ENCODE measurements around the gene ENDOU. TPM values are rescaled to one million over a fixed set of nuclear protein-coding genes. Genes with fewer than 3 reads are reported as not detected.

Gene ENDOU
- total RNA-seq, 1 experiment from 2014 or later: not detected

DNA sequence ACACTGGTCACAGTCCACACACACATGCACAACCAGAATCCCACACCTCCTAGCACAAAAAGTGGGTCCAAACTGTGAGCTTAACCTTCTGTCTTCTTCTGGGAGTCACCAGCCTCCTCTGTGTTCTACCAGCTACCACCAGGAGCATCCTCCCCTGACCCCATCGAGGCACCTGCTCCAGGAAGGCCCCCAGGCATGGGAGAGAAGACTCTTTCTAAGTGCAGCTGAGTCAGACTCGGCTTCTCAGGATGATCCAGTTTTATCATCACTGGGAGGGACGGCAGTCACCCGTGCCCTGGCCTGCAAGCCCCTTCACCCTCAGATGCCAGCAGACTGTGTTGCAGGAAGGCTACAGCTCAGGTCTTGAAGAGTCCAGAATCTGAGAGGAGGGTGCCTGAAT lies 7.9 kb upstream of the ENDOU start:
- H2AFZ ChIP-seq (ENCODE audit: low read depth, low read length, poor library complexity, severe bottlenecking): no peak overlapping the region
- DNase-seq (ENCODE audit: low read depth, low spot score): no peak
- no peak overlapping the region for H3K27ac ChIP-seq (ENCODE audit: low read depth, low read length)
- no peaks in the 10 kb centered on the region for H3K9me2 ChIP-seq (ENCODE audit: insufficient read depth)
- no peaks in the 10 kb centered on the region for H4K20me1 ChIP-seq (ENCODE audit: insufficient read depth)
- H3K4me3 ChIP-seq (replicated peaks in 1 of 2; ENCODE audit: low read depth in 1 of 2, low read length in 2 of 2): no peak overlapping the region
- no peaks in the 10 kb centered on the region for H3K36me3 ChIP-seq (ENCODE audit: control insufficient read depth in 1 of 2, insufficient read depth in 2 of 2, low read length in 2 of 2)
- no TSS peak for BruUV-seq (replicated peaks)
- intact Hi-C loops (cut with micrococcal nuclease): no loop called here
- ChIA-PET POLR2A (no interaction called here), RAD21 (ENCODE audit: low non-redundant PET in 1 of 2, low total read pairs in 2 of 2, uncharacterized antibody in 2 of 2, unreplicated experiment in 2 of 2) (no interaction called here), CTCF (interaction anchor here (0.9 to 3.3 kb wide), 2 partner anchors 10 to 46 kb away, joined by 3 to 21 read pairs; no protein-coding TSS in a partner anchor)
- TF ChIP-seq ZNF274 (IDR thresholded peaks at IDR 0.05; ENCODE audit: low read depth, low read length): no peak
- TF ChIP-seq YY1 (IDR thresholded peaks at IDR 0.05; ENCODE audit: extremely low read depth, insufficient replicate concordance, low read depth, low read length): no peak
- TF ChIP-seq, protein P1, sequence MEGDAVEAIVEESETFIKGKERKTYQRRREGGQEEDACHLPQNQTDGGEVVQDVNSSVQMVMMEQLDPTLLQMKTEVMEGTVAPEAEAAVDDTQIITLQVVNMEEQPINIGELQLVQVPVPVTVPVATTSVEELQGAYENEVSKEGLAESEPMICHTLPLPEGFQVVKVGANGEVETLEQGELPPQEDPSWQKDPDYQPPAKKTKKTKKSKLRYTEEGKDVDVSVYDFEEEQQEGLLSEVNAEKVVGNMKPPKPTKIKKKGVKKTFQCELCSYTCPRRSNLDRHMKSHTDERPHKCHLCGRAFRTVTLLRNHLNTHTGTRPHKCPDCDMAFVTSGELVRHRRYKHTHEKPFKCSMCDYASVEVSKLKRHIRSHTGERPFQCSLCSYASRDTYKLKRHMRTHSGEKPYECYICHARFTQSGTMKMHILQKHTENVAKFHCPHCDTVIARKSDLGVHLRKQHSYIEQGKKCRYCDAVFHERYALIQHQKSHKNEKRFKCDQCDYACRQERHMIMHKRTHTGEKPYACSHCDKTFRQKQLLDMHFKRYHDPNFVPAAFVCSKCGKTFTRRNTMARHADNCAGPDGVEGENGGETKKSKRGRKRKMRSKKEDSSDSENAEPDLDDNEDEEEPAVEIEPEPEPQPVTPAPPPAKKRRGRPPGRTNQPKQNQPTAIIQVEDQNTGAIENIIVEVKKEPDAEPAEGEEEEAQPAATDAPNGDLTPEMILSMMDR (IDR thresholded peaks at IDR 0.05 in 2 of 3, conservative IDR thresholded peaks at IDR 0.05 in 1 of 3; ENCODE audit: borderline replicate concordance in 1 of 3, insufficient read depth in 1 of 3, low read depth in 2 of 3, low read length in 2 of 3): no peak
- no peak for TF ChIP-seq CEBPB (IDR thresholded peaks at IDR 0.05; ENCODE audit: low read depth)
- no peak for TF ChIP-seq SP1 (IDR thresholded peaks at IDR 0.05; ENCODE audit: low read depth)
- TF ChIP-seq ELF1 (IDR thresholded peaks at IDR 0.05; ENCODE audit: borderline replicate concordance, low read depth): no peak
- TF ChIP-seq REST (IDR thresholded peaks at IDR 0.05; ENCODE audit: low read depth): no peak
- TF ChIP-seq EZH2 (IDR thresholded peaks at IDR 0.05): no peak
- no peak for TF ChIP-seq FOSL1 (IDR thresholded peaks at IDR 0.05; ENCODE audit: low read depth)
- no peak for TF ChIP-seq MAX (IDR thresholded peaks at IDR 0.05)
- TF ChIP-seq ZBTB33 (IDR thresholded peaks at IDR 0.05; ENCODE audit: extremely low read depth, insufficient replicate concordance, low read length): no peak
- TF ChIP-seq POLR2A (IDR thresholded peaks at IDR 0.05; ENCODE audit: borderline replicate concordance, extremely low read depth, insufficient read depth, insufficient read length): no peak
- no peak for TF ChIP-seq EGR1 (IDR thresholded peaks at IDR 0.05; ENCODE audit: low read depth)
- no peak for TF ChIP-seq SRF (IDR thresholded peaks at IDR 0.05; ENCODE audit: low read depth)
- TF ChIP-seq POLR2AphosphoS5 (IDR thresholded peaks at IDR 0.05; ENCODE audit: low read depth, low read length): no peak
- H3K4me2 ChIP-seq (ENCODE audit: low read length): no peak overlapping the region
- H3K9ac ChIP-seq (ENCODE audit: low read length): no peak overlapping the region
- H3K79me2 ChIP-seq (ENCODE audit: insufficient read depth, low read length): no peaks in the 10 kb centered on the region
- no peaks in the 10 kb centered on the region for H3K9me3 ChIP-seq (ENCODE audit: control insufficient read depth in 1 of 2, insufficient read depth in 1 of 2, low read depth in 1 of 2, low read length in 2 of 2)
- H3K27me3 ChIP-seq (ENCODE audit: insufficient read depth, low read length): no peaks in the 10 kb centered on the region
- no peak for ATAC-seq
- peaks cover 5 to 20% of the 10 kb centered on the region in 2 experiments; a peak in 2 of 4 replicates for H3K4me1 ChIP-seq (ENCODE audit: control insufficient read depth in 1 of 2, insufficient read depth in 2 of 2, low read length in 2 of 2)
